Caco-2 (cell line): Measurements from ENCODE around the gene NTNG2. TPM values are rescaled to one million over a fixed set of nuclear protein-coding genes. Genes with fewer than 3 reads are reported as not detected.

Experiments
- BruUV-seq: library from RNA; stranded (reverse); fragments of 400-500 nt; replicated peaks from 2 replicates; lab custom pipeline; 2021; lab: Mats Ljungman, UMichigan
- CTCF ChIA-PET: fragments of 300-600 bp; sonication (Branson Sonifier 250); formaldehyde crosslinking; loops from one replicate; lab custom pipeline; 2022; ENCODE audit warnings: antibody characterized with exemption; lab: Charles Lee
- POLR2A ChIA-PET: fragments of 300-600 bp; sonication (Branson Sonifier 250); formaldehyde crosslinking; loops from one replicate; lab custom pipeline; 2022; ENCODE audit warnings: antibody characterized with exemption; lab: Charles Lee
- DNase-seq, 2 experiments: peaks; one replicate each; pipeline versions ENCODE4 v3.0.0 to v3.0.0-alpha.2; 2020 to 2022
- H3K27me3 ChIP-seq: replicated peaks from 2 replicates; pipeline ENCODE4 v1.6.0; 2011; ENCODE audit warnings: low read length; ENCODE audit not compliant: control insufficient read depth, insufficient read depth
- H3K36me3 ChIP-seq: 2 replicates; pipeline ENCODE4 v1.5.1; 2011; ENCODE audit warnings: low read length; ENCODE audit not compliant: control insufficient read depth, insufficient read depth
- H3K4me1 ChIP-seq: fragments of 250-450 bp; sonication (Bioruptor Pico); 2 replicates; pipeline ENCODE4 v1.5.1; 2020; ENCODE audit warnings: mild to moderate bottlenecking
- H3K4me3 ChIP-seq: 2 replicates; pipeline ENCODE4 v1.5.1; 2011; ENCODE audit warnings: low read depth, mild to moderate bottlenecking, control low read depth, low read length
- H3K9me3 ChIP-seq: fragments of 250-450 bp; sonication (Bioruptor Pico); 2 replicates; pipeline ENCODE4 v1.5.1; 2020; ENCODE audit warnings: mild to moderate bottlenecking, moderate library complexity
- H3K27ac Mint-ChIP-seq: one replicate; pipeline ENCODE4 v1.8.0; 2022; ENCODE audit warnings: mixed read lengths; ENCODE audit not compliant: unreplicated experiment
- H3K27me3 Mint-ChIP-seq: one replicate; pipeline ENCODE4 v1.8.0; 2022; ENCODE audit warnings: mixed read lengths; ENCODE audit not compliant: insufficient read depth, unreplicated experiment
- H3K36me3 Mint-ChIP-seq: one replicate; pipeline ENCODE4 v1.8.0; 2022; ENCODE audit warnings: mild to moderate bottlenecking, mixed read lengths; ENCODE audit not compliant: insufficient read depth, unreplicated experiment
- H3K4me1 Mint-ChIP-seq: one replicate; pipeline ENCODE4 v1.8.0; 2022; ENCODE audit warnings: low read depth, mixed read lengths; ENCODE audit not compliant: unreplicated experiment
- H3K4me3 Mint-ChIP-seq: one replicate; pipeline ENCODE4 v1.8.0; 2022; ENCODE audit warnings: mild to moderate bottlenecking, moderate library complexity, mixed read lengths; ENCODE audit not compliant: unreplicated experiment
- H3K9me3 Mint-ChIP-seq: one replicate; pipeline ENCODE4 v1.8.0; 2022; ENCODE audit warnings: mixed read lengths; ENCODE audit not compliant: unreplicated experiment
- intact Hi-C: fragments of 100-400 bp; cut with micrococcal nuclease; formaldehyde crosslinking; loops from one replicate; pipeline ENCODE4 v1.10.0; 2022; ENCODE audit not compliant: unreplicated experiment
- total RNA-seq: library from RNA; stranded (reverse); gene quantifications from 2 replicates; pipeline ENCODE4 v1.2.3, GENCODE V29; 2022
- TF ChIP-seq, protein P1 (sequence below), 2 experiments: fragments of 200-600 bp in 1 of 2; IDR thresholded peaks; 1 replicate in 1 of 2; 2 replicates in 1 of 2; pipeline versions ENCODE4 v1.5.1 to v1.8.0; 2011 to 2022; ENCODE audit warnings: antibody characterized with exemption in 1 of 2, control low read depth in 1 of 2, inconsistent platforms in 1 of 2, low read depth in 1 of 2, low read length in 1 of 2, mild to moderate bottlenecking in 1 of 2, moderate library complexity in 1 of 2; ENCODE audit not compliant: insufficient read depth in 1 of 2, severe bottlenecking in 1 of 2, unreplicated experiment in 1 of 2

The NTNG2 gene
- total RNA-seq, 1 experiment from 2014 or later = not detected

DNA sequence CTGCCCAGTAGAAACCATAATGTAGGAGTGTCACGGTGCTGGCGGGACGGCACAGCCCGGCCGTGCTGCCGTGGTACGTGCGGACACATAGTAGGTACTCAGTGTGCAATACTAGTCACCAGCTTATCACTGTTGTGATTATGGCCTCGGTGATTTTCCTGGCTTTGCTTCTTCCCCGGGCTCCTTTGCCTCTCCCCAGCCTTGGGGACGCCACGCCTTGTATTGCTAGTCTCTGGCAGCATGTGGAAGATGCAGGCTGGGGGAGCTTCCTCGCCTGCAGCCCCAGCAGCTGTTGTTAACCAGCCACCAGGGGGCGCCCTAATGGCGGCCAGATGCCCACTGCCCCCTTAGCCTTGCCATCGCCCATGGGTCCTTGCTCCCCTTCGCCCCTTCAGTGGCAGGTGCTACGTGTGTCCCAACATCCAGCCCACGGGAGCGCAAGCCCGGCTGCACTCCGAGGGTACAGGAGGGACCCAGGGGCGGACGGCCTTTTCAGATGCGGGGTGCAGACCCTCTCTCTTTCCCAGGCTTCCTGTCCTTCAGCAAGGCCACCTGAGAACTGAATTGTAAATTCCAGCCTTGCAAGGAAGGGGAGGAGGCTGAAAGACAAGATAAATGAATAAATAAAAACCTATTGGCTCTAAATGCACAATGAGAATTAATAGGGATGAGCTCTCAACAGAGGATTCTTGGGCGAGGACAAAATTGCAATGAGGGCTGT, 8.0 kb downstream of the NTNG2 start:
- CTCF ChIA-PET = interaction anchor here (0.5 to 1.8 kb wide), 12 partner anchors 21 to 1301 kb away, joined by 3 to 45 read pairs (median 4); no protein-coding TSS in a partner anchor
- Mint-ChIP-seq H3K36me3 (peaks cover 4% of the 10 kb centered on the region), H3K27me3 (peaks cover 33% of the 10 kb centered on the region), H3K27ac (no peak overlapping the region), H3K4me3 (no peak overlapping the region), H3K9me3 (no peaks in the 10 kb centered on the region), H3K4me1 (no peaks in the 10 kb centered on the region)
- Histone ChIP-seq H3K9me3 (no peaks in the 10 kb centered on the region), H3K27me3 (no peaks in the 10 kb centered on the region), H3K4me1 (no peaks in the 10 kb centered on the region), H3K4me3 (no peak overlapping the region), H3K36me3 (no peaks in the 10 kb centered on the region)
- no TSS peak for BruUV-seq
- intact Hi-C loops = loop anchor here (1.0 kb wide), 1 partner anchor 66 kb away; no protein-coding TSS in a partner anchor
- POLR2A ChIA-PET = interaction anchor here (0.6 kb wide), 1 partner anchor 185 kb away, joined by 4 read pairs; the partner anchor contains the start of gene SETX
- TF ChIP-seq, protein P1, sequence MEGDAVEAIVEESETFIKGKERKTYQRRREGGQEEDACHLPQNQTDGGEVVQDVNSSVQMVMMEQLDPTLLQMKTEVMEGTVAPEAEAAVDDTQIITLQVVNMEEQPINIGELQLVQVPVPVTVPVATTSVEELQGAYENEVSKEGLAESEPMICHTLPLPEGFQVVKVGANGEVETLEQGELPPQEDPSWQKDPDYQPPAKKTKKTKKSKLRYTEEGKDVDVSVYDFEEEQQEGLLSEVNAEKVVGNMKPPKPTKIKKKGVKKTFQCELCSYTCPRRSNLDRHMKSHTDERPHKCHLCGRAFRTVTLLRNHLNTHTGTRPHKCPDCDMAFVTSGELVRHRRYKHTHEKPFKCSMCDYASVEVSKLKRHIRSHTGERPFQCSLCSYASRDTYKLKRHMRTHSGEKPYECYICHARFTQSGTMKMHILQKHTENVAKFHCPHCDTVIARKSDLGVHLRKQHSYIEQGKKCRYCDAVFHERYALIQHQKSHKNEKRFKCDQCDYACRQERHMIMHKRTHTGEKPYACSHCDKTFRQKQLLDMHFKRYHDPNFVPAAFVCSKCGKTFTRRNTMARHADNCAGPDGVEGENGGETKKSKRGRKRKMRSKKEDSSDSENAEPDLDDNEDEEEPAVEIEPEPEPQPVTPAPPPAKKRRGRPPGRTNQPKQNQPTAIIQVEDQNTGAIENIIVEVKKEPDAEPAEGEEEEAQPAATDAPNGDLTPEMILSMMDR (IDR thresholded peaks at IDR 0.05; ENCODE audit: insufficient read depth in 1 of 2, low read depth in 1 of 2, low read length in 1 of 2, severe bottlenecking in 1 of 2, unreplicated experiment in 1 of 2) = peak; percentile 77 to 86
- peak; percentile 62 to 66 for DNase-seq

DNA sequence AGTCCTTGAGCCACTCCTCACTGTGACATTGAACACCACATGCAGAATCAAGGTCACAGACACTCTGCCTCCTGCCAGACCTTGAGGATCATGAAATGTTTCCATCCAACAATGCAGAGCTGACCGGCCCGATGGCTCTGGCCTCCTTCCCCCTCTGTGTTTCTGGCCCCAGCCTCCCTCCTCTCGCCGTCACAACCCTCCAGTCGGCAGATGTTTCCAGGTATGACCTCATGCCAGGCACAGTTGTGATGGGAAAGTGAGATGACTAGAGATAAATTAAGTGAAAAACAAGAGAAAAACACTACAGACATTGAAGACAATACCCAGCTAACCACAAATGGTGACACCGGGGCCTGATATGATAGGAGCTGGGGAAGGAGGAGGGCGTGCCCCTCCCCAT, 9.8 kb downstream of the NTNG2 start:
- Mint-ChIP-seq H3K9me3 (no peaks in the 10 kb centered on the region), H3K27ac (no peak overlapping the region), H3K4me3 (no peak overlapping the region), H3K36me3 (peaks cover 4% of the 10 kb centered on the region), H3K27me3 (peaks cover 24% of the 10 kb centered on the region), H3K4me1 (no peaks in the 10 kb centered on the region)
- DNase-seq = no peak
- TF ChIP-seq, protein P1 (IDR thresholded peaks at IDR 0.05; ENCODE audit: insufficient read depth in 1 of 2, low read depth in 1 of 2, low read length in 1 of 2, severe bottlenecking in 1 of 2, unreplicated experiment in 1 of 2) = no peak
- Histone ChIP-seq H3K27me3 (no peaks in the 10 kb centered on the region), H3K4me3 (no peak overlapping the region), H3K4me1 (no peaks in the 10 kb centered on the region), H3K36me3 (no peaks in the 10 kb centered on the region), H3K9me3 (no peaks in the 10 kb centered on the region)
- ChIA-PET CTCF (interaction anchor here (1.3 to 1.8 kb wide), 2 partner anchors 64 to 81 kb away, joined by 3 to 7 read pairs; no protein-coding TSS in a partner anchor), POLR2A (no interaction called here)
- intact Hi-C loops = no loop called here
- no TSS peak for BruUV-seq

DNA sequence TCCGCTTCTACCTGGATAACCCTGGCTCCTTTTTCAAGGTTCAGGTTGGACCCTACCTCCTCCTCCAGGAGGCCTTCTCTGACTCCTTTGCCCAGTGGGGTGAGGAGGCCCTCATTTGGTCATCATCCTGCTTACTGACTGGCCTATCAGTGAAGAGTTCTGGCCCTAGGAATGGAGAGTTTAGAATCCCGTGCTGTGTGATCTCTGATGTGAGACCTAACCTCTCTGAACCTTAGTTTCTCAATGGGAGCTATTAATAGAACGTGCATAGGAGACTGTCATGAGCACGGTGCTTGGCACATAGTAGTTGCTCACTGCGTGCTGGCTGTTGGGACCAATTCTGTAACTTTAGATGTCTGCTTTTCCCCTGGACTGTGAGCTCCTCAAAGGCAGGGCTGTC, 10.3 kb downstream of the NTNG2 start:
- H3K4me3 ChIP-seq = no peak overlapping the region
- ChIA-PET POLR2A (no interaction called here), CTCF (interaction anchor here (1.3 to 1.8 kb wide), 2 partner anchors 64 to 80 kb away, joined by 3 to 7 read pairs; no protein-coding TSS in a partner anchor)
- peaks cover 21% of the 10 kb centered on the region for H3K27me3 Mint-ChIP-seq
- no peak overlapping the region for H3K4me3 Mint-ChIP-seq
- peaks cover 4% of the 10 kb centered on the region for H3K36me3 Mint-ChIP-seq
- no peaks in the 10 kb centered on the region for H3K4me1 ChIP-seq
- H3K36me3 ChIP-seq = no peaks in the 10 kb centered on the region
- H3K27ac Mint-ChIP-seq = no peak overlapping the region
- H3K9me3 Mint-ChIP-seq = no peaks in the 10 kb centered on the region
- TF ChIP-seq, protein P1 (IDR thresholded peaks at IDR 0.05; ENCODE audit: insufficient read depth in 1 of 2, low read depth in 1 of 2, low read length in 1 of 2, severe bottlenecking in 1 of 2, unreplicated experiment in 1 of 2) = no peak
- no peaks in the 10 kb centered on the region for H3K4me1 Mint-ChIP-seq
- DNase-seq = no peak
- no peaks in the 10 kb centered on the region for H3K27me3 ChIP-seq
- BruUV-seq = no TSS peak
- no peaks in the 10 kb centered on the region for H3K9me3 ChIP-seq
- intact Hi-C loops = no loop called here
